EL (cell line): ENCODE measurements around the gene NECTIN3.
A peak's percentile ranks its signal among the peaks of the same experiment; 100 is the strongest.

Experiments
- DNase-seq: peaks from one replicate; pipeline ENCODE4 v3.0.0-alpha.2; 2016

The NECTIN3 gene

GRCh38 chr3:111084911-111085310 is 13.3 kb downstream of the NECTIN3 start:
- no peak for DNase-seq

- DNase-seq = no peak
Measured at GRCh38 chr3:111087924-111088469, 16.4 kb downstream of the NECTIN3 start.

DNA sequence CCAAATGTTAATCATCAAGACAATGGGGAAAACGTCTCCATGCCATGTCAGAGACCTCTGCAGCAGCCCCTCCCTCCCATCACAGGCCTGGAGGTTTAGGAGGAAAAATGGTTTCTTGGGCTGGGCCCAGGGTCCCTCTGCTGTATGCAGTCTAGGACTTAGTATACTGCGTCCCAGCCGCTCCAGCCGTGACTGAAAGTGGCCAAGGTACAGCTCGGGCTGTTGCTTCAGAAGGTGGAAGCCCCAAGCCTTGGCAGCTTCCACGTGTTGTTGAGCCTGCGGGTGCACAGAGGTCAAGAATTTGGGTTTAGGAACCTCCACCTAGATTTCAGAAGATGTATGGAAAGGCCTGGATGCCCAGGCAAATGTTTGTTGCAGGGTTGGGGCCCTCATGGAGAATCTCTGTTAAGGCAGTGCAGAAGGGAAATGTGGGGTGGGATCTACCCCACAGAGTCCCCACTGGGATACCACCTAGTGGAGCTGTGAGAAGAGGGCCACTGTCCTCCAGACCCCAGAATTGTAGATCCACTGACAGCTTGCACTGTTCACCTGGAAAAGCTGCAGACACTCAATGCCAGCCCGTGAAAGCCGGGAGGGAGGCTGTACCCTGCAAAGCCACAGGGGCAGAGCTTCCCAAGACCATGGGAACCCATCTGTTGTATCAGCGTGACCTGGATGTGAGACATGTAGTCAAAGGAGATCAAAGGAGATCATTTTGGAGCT is 25.0 kb downstream of the NECTIN3 start:
- no peak for DNase-seq

GRCh38 chr3:111103807-111104206 is 32.2 kb downstream of the NECTIN3 start:
- peak; percentile 38 for DNase-seq

GRCh38 chr3:111106993-111107661 is 35.5 kb downstream of the NECTIN3 start:
- DNase-seq = no peak

- DNase-seq = no peak
Measured at GRCh38 chr3:111107662-111108035, 36.0 kb downstream of the NECTIN3 start.

DNA sequence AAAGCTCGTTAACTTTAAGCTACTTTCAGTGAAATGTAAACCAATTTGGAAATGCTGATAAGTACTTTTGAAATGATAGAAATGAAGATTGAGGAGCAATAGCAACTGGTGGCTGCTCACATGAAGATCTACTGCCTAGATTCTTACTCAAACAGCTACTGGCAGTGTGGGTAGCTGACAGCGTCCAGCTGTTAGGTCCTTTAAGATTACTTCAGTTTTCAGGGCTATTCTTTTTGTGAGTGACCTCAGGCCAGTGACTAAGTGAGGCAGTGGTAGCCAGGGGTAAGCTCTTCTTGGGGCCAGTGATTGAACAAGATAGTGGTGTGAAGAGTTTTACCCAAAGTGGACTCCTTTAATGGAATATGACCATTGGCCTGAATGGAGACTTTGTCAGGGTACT is 41.3 kb downstream of the NECTIN3 start:
- DNase-seq = peak; percentile 21

GRCh38 chr3:111128884-111129283 is 57.3 kb downstream of the NECTIN3 start:
- DNase-seq = peak; percentile 7

- DNase-seq = no peak
Measured at GRCh38 chr3:111130827-111131226, 59.2 kb downstream of the NECTIN3 start.

GRCh38 chr3:111134302-111134701 is 62.7 kb downstream of the NECTIN3 start:
- no peak for DNase-seq

DNA sequence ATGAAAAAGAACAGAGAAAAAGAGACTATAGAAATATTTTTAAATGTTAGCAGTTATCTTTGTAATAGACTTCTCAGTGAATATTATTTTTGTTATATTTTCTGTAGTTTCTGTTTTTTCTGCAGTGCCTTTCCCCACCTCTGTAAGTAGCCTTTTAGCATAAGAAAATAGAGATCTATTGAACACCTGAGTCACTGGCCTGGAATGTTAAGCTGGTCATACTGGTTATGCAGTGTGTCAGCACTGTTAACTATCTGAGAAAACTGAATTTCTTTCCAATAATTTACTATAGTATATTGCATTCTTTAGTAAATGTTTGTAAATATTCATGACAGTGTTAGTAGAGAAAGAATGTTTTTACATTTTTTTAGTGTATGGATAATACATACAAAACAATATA is 79.8 kb downstream of the NECTIN3 start:
- peak; percentile 81 for DNase-seq

GRCh38 chr3:111152496-111152895 is 80.9 kb downstream of the NECTIN3 start:
- DNase-seq = peak; percentile 33

DNA sequence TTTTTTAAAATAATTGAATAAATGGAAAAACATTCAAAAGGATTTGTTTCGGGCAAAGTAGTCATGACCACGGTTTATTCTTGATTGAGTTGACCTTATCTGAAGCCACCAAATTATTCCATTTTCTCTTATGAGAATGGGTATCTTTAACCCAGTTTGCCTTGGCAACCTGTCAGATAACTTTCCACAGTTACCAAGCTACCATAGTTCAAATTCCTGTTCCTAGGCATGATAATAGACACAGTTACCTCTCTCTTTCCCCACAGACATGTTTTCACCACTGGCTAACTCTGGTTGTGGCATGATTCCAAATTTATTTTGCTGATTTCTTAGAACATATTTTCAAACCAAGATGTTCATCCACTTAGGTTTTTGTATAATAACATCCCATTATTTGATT is 84.9 kb downstream of the NECTIN3 start:
- DNase-seq = no peak

DNA sequence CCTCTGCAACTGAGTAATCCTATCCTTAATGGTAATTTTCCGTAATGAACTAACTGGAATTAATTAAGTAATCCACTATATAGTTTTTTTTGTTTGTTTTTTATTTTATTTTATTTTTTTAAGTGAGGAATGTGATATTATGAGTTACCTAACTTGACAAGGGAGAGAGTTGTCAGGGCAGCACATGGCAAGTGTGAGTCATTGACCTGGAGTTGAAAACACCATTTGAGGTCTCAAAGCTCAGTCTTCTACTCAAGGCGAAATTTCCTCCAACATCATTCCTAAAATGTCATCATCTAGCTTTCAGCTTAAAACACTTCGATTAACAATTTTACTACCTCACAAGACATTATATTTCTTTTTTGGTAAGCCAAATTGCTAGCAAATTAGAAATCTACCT is 87.8 kb downstream of the NECTIN3 start:
- DNase-seq = peak; percentile 20

DNA sequence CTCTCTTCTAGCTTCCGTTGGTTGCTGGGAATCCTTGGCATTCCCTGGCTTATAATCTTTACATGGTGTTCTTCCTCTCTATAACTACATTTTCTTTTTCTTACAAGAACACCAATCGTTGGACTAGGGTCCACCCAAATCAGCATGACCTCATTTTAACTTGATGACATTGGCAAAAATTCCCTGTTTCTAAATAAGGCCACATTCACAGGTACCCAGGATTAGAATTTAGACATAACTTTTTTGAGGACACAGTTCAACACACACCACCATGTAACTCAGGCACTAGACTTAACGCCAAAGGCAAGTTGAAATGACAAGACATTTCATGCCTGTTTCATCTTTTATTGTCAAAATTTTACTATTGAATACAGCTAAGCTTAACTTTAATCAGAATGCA is 93.0 kb downstream of the NECTIN3 start:
- no peak for DNase-seq

DNA sequence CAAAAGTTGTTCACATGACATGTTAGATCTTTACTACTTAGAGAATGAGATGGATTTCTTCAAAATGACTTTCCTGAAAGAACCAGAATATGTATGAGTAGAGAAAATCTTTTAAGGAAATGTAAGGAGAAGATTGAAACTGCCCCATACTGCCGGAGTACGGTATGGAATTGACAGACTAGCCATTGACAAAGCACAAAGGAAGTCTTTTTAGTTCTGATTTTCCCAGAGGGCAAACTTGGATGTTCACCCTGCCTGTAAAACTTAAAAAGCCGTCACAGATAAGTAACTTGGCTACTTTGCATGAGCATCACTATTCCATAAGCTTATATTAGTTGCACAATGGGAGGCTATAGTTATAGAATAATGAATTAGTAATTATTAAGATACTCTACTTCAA is 93.8 kb downstream of the NECTIN3 start:
- no peak for DNase-seq

- DNase-seq = no peak
Measured at GRCh38 chr3:111173328-111173900, 101.8 kb downstream of the NECTIN3 start.

DNA sequence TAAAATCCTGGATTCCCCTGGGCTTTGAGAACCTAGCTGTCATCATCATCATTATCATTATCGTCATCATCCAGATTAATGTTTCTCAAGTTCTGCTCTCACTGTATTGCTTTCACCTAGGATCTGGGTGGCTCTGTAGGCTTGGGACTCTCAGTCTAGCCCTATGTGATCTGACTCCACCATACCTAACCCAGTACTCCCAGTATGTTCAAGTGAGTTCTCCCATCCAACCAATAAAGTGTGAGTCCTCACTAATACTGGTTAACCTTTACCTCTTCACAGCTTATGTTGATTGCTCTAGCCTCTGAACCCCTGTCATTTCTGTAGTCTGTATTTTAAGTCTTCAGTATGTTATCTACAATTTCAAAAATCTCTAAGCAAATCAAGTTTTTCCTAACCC is 102.3 kb downstream of the NECTIN3 start:
- DNase-seq = no peak

GRCh38 chr3:111190518-111190917 is 118.9 kb downstream of the NECTIN3 start:
- DNase-seq = no peak

- DNase-seq = no peak
Measured at GRCh38 chr3:111193472-111193871, 121.9 kb downstream of the NECTIN3 start.

GRCh38 chr3:111194048-111194447 is 122.4 kb downstream of the NECTIN3 start:
- DNase-seq = no peak

DNA sequence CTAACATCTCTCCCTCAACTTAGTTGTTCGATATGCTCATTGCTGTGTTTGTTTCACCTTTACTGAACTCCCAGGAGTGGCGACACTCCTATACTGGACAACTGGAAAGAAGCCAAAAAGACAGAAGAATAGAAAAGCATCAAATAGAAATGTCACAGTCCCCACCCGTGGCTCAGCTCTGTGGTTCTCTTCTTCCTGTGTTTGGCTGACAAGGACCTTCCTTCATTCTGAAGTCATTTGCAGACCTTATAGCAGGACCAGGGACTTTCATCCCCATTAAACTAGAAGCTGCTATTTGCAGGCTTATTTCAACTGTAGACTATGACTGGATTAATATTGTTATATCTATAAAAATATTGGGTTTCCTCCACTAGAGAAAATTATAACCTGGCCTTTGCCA is 125.9 kb downstream of the NECTIN3 start:
- DNase-seq = no peak

- no peak for DNase-seq
Measured at GRCh38 chr3:111200027-111200426, 128.4 kb downstream of the NECTIN3 start.
